B cell (primary cell): ENCODE measurements around the gene P3R3URF. TPM values are rescaled to one million over a fixed set of nuclear protein-coding genes. Genes with fewer than 3 reads are reported as not detected.
A peak's percentile ranks its signal among the peaks of the same experiment; 100 is the strongest.

ENCODE experiments used
- ATAC-seq: fragments of 200-7000 bp; cut with Tn5 transposase; one replicate; pipeline ENCODE4 v1.10.0; 2021; ENCODE audit warnings: low read depth, mild to moderate bottlenecking, moderate number of reproducible peaks, moderate library complexity
- CTCF ChIA-PET: fragments of 350-600 bp; sonication (Branson Sonifier 250); formaldehyde crosslinking; loops from one replicate; lab custom pipeline; 2021; ENCODE audit warnings: antibody characterized with exemption, inconsistent platforms; lab: Charles Lee
- POLR2A ChIA-PET: fragments of 350-600 bp; sonication (Branson Sonifier 250); formaldehyde crosslinking; loops from one replicate; lab custom pipeline; 2021; ENCODE audit warnings: antibody characterized with exemption; lab: Charles Lee
- DNase-seq: peaks from one replicate; pipeline ENCODE4 v3.0.0; 2013
- H2AFZ ChIP-seq: 2 replicates; pipeline ENCODE4 v1.6.1; 2012; ENCODE audit warnings: mild to moderate bottlenecking, low read depth, low read length; ENCODE audit not compliant: insufficient read depth, poor library complexity, severe bottlenecking
- H3K27ac ChIP-seq, 2 donors: 1 replicate in 1 of 2; 2 replicates in 1 of 2; pipeline ENCODE4 v1.5.1; 2012 to 2013; ENCODE audit warnings: low read length in 2 of 2, mild to moderate bottlenecking in 2 of 2, moderate library complexity in 1 of 2
- H3K27me3 ChIP-seq, 4 experiments: fragments of 200-600 bp in 1 of 4; sonication (generic) in 1 of 4; replicated peaks in 1 of 4; 1 replicate in 2 of 4; 2 replicates in 2 of 4; pipeline versions ENCODE4 v1.6.1 to v1.7.0; 2013 to 2016; ENCODE audit warnings: low read length in 3 of 4, mild to moderate bottlenecking in 2 of 4, mixed read lengths in 1 of 4, moderate library complexity in 1 of 4; ENCODE audit not compliant: insufficient read depth in 4 of 4, control insufficient read depth in 3 of 4; ENCODE audit errors: control extremely low read depth in 1 of 4
- H3K36me3 ChIP-seq, 2 experiments: replicated peaks in 1 of 2; 1 replicate in 1 of 2; 2 replicates in 1 of 2; pipeline versions ENCODE4 v1.6.1 to v1.7.1; 2013; ENCODE audit warnings: low read length in 1 of 2; ENCODE audit not compliant: insufficient read depth in 2 of 2, control insufficient read depth in 1 of 2; ENCODE audit errors: control extremely low read depth in 1 of 2, extremely low read depth in 1 of 2
- H3K4me1 ChIP-seq, 2 donors: fragments of 200-600 bp in 1 of 2; sonication (generic) in 1 of 2; 1 replicate in 1 of 2; 2 replicates in 1 of 2; pipeline versions ENCODE4 v1.5.1 to v1.6.1; 2013 to 2017; ENCODE audit warnings: low read length in 2 of 2; ENCODE audit not compliant: control insufficient read depth in 2 of 2, insufficient read depth in 2 of 2
- H3K4me2 ChIP-seq: replicated peaks from 2 replicates; pipeline ENCODE3; 2012; ENCODE audit warnings: mild to moderate bottlenecking, low read depth, low read length; ENCODE audit not compliant: poor library complexity, severe bottlenecking
- H3K4me3 ChIP-seq, 5 experiments: fragments of 200-600 bp in 1 of 5; sonication (generic) in 1 of 5; 1 replicate in 3 of 5; 2 replicates in 2 of 5; pipeline versions ENCODE4 v1.5.1 to v1.7.0; 2011 to 2016; ENCODE audit warnings: low read length in 4 of 5, mild to moderate bottlenecking in 4 of 5, low read depth in 2 of 5, control low read depth in 1 of 5, moderate library complexity in 1 of 5; ENCODE audit not compliant: insufficient read depth in 1 of 5; ENCODE audit errors: control extremely low read depth in 1 of 5, extremely low read depth in 1 of 5
- H3K79me2 ChIP-seq: fragments of 200-600 bp; sonication (generic); one replicate; pipeline ENCODE4 v1.6.0; 2016; ENCODE audit warnings: low read length; ENCODE audit not compliant: control insufficient read depth, insufficient read depth
- H3K9ac ChIP-seq: fragments of 200-600 bp; sonication (generic); 2 replicates; pipeline ENCODE4 v1.6.1; 2017; ENCODE audit warnings: mild to moderate bottlenecking, low read length, moderate library complexity
- H3K9me3 ChIP-seq, 3 donors: one replicate each; pipeline versions ENCODE4 v1.6.1 to v1.7.1; 2013; ENCODE audit warnings: low read length in 2 of 3; ENCODE audit not compliant: control insufficient read depth in 2 of 3, insufficient read depth in 1 of 3; ENCODE audit errors: control extremely low read depth in 1 of 3
- H4K20me1 ChIP-seq: 2 replicates; pipeline ENCODE4 v1.6.0; 2012; ENCODE audit warnings: mild to moderate bottlenecking, low read length; ENCODE audit not compliant: insufficient read depth, control insufficient read depth, poor library complexity, severe bottlenecking
- H3K27ac Mint-ChIP-seq: one replicate; pipeline ENCODE4 v1.8.0; 2021; ENCODE audit warnings: mixed read lengths
- H3K27me3 Mint-ChIP-seq: one replicate; pipeline ENCODE4 v1.8.0; 2021; ENCODE audit warnings: mixed read lengths
- H3K4me1 Mint-ChIP-seq: one replicate; pipeline ENCODE4 v1.8.0; 2021; ENCODE audit warnings: mixed read lengths
- H3K4me3 Mint-ChIP-seq: one replicate; pipeline ENCODE4 v1.8.0; 2021; ENCODE audit warnings: mixed read lengths
- H3K9me3 Mint-ChIP-seq: one replicate; pipeline ENCODE4 v1.8.0; 2022; ENCODE audit warnings: mixed read lengths; ENCODE audit not compliant: insufficient read depth
- EZH2 ChIP-seq: IDR thresholded peaks from 2 replicates; pipeline ENCODE4 v1.6.1; 2012; ENCODE audit warnings: borderline replicate concordance, low read depth, mild to moderate bottlenecking, moderate library complexity, low read length; ENCODE audit not compliant: insufficient read depth, poor library complexity, severe bottlenecking
- WGBS: methylation state at CpG from one replicate; pipeline ENCODE4 v1.1.5; 2013; ENCODE audit warnings: missing lambda C conversion rate; ENCODE audit not compliant: insufficient coverage; 5-methylcytosine and 5-hydroxymethylcytosine counted together
- intact Hi-C: fragments of 100-400 bp; cut with micrococcal nuclease; formaldehyde crosslinking; loops from one replicate; pipeline ENCODE4 v1.10.0; 2022
- polyA plus RNA-seq: library from polyadenylated mRNA; depleted of rRNA; stranded (reverse); fragments of >200 nt; gene quantifications from 2 replicates; pipeline ENCODE4 v1.2.3, GENCODE V29; 2012
- total RNA-seq, 2 donors: library from RNA; stranded (reverse); fragments of 120-200 nt in 1 of 2; gene quantifications; 1 replicate in 1 of 2; 2 replicates in 1 of 2; pipeline versions ENCODE4 v1.2.3 to v1.2.4, GENCODE V29; 2013 to 2022
- TF ChIP-seq, protein P1 (sequence below): fragments of 200-600 bp; IDR thresholded peaks from one replicate; pipeline ENCODE4 v1.8.0; 2022; ENCODE audit warnings: antibody characterized with exemption, mild to moderate bottlenecking

The P3R3URF gene
- total and polyA plus RNA-seq, 2 donors (not counting 1 experiment from before 2014, with no cell fraction given) = not detected

DNA sequence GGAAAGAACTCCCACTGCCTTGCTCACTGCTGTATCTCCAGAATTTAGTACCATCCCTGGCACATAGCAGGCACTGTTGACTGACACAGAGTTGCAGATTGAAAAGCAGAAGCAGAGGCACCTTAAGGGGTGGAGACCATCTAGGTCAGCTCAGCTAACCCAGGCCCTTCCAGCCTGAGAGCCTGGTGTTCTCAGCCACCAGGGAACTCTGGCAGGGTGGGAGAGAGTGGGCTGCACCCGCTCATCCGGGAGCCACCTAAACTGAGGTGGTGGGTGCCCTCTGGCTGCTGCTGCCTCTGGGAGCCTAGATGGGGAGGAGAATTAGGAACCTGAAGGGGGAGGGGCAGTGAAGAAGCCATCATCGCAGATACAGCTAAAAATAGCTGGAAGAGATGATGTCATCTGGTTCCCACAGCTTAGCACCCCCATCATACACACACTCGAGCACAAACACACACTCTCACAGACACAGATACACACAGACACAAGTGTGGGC, 2.9 kb downstream of the P3R3URF start:
- Histone ChIP-seq H3K36me3 (no peaks in the 10 kb centered on the region), H3K79me2 (no peaks in the 10 kb centered on the region), H3K4me2 (peak overlapping the region; percentile 1), H3K27me3 (peaks cover 0 to 7% (median 0%) of the 10 kb centered on the region in 4 experiments), H3K9me3 (no peaks in the 10 kb centered on the region), H4K20me1 (no peaks in the 10 kb centered on the region), H3K9ac (no peak overlapping the region), H3K27ac (no peak overlapping the region), H3K4me1 (peaks cover 6 to 22% of the 10 kb centered on the region in 2 donors), H3K4me3 (no peak overlapping the region), H2AFZ (peak overlapping the region; percentile 54)
- WGBS = 79% methylated on average over 2 of the region's 4 CpGs
- DNase-seq = peak; percentile 36
- Mint-ChIP-seq H3K27ac (no peak overlapping the region), H3K4me1 (peaks cover 10% of the 10 kb centered on the region), H3K27me3 (peaks cover 6% of the 10 kb centered on the region), H3K4me3 (no peak overlapping the region), H3K9me3 (no peaks in the 10 kb centered on the region)
- no peak for TF ChIP-seq EZH2
- TF ChIP-seq, protein P1, sequence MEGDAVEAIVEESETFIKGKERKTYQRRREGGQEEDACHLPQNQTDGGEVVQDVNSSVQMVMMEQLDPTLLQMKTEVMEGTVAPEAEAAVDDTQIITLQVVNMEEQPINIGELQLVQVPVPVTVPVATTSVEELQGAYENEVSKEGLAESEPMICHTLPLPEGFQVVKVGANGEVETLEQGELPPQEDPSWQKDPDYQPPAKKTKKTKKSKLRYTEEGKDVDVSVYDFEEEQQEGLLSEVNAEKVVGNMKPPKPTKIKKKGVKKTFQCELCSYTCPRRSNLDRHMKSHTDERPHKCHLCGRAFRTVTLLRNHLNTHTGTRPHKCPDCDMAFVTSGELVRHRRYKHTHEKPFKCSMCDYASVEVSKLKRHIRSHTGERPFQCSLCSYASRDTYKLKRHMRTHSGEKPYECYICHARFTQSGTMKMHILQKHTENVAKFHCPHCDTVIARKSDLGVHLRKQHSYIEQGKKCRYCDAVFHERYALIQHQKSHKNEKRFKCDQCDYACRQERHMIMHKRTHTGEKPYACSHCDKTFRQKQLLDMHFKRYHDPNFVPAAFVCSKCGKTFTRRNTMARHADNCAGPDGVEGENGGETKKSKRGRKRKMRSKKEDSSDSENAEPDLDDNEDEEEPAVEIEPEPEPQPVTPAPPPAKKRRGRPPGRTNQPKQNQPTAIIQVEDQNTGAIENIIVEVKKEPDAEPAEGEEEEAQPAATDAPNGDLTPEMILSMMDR = no peak
- ChIA-PET POLR2A (interaction anchor here (1.2 kb wide), 1 partner anchor 129 kb away, joined by 3 read pairs; no protein-coding TSS in a partner anchor), CTCF (interaction anchor here (1.2 to 13.8 kb wide), 2 partner anchors 8 to 136 kb away, joined by 6 to 249 read pairs; no protein-coding TSS in a partner anchor)
- intact Hi-C loops = no loop called here
- ATAC-seq = peak; percentile 54

DNA sequence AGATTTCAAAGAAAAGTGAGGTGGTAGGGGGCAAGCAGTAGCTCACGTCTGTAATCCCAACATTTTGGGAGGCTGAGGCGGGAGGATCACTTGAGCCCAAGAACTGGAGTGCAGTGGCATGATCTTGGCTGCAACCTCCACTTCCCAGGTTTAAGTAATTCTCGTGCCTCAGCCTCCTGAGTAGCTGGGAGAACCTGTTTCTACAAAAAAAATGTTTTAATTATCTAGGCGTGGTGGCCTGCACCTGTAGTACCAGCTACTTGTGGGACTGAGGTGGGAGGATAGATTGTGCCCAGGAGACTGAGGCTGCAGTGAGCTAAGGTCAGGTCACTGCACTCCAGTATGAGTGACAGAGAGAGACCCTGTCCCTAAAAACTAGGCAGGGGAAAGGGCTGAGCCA, 4.0 kb downstream of the P3R3URF start:
- Mint-ChIP-seq H3K27me3 (peaks cover 10% of the 10 kb centered on the region), H3K27ac (no peak overlapping the region), H3K9me3 (no peaks in the 10 kb centered on the region), H3K4me1 (peaks cover 16% of the 10 kb centered on the region), H3K4me3 (no peak overlapping the region)
- POLR2A ChIA-PET = no interaction called here
- intact Hi-C loops = no loop called here
- DNase-seq = no peak
- H3K9me3 ChIP-seq = no peaks in the 10 kb centered on the region
- no peak overlapping the region for H3K4me2 ChIP-seq
- H3K36me3 ChIP-seq = no peaks in the 10 kb centered on the region
- ATAC-seq = no peak
- H3K27ac ChIP-seq = no peak overlapping the region
- no peak overlapping the region for H3K9ac ChIP-seq
- H3K79me2 ChIP-seq = no peaks in the 10 kb centered on the region
- WGBS = 96% methylated on average over 4 of the region's 4 CpGs
- H4K20me1 ChIP-seq = no peaks in the 10 kb centered on the region
- peaks cover 6 to 24% of the 10 kb centered on the region in 2 donors for H3K4me1 ChIP-seq
- TF ChIP-seq, protein P1 = no peak
- TF ChIP-seq EZH2 = no peak
- H3K4me3 ChIP-seq = no peak overlapping the region
- CTCF ChIA-PET = interaction anchor here (13.8 kb wide), 1 partner anchor 135 kb away, joined by 249 read pairs; no protein-coding TSS in a partner anchor
- peaks cover 0 to 13% (median 0%) of the 10 kb centered on the region in 4 experiments for H3K27me3 ChIP-seq
- H2AFZ ChIP-seq = no peak overlapping the region
